Lower lobe of right lung (tissue), 2 donors: Measurements from ENCODE around the gene SLC38A11. TPM values are rescaled to one million over a fixed set of nuclear protein-coding genes. Genes with fewer than 3 reads are reported as not detected.
"Not testable (repeated sequence)": the region's sequence is repeated elsewhere in the genome, so short reads cannot be mapped to it uniquely, and the experiment has no call there.

ENCODE experiments used
- ATAC-seq, 2 donors: fragments of 200-7000 bp; cut with Tn5 transposase; one replicate each; pipeline ENCODE4 v1.9.1; 2020 to 2022; ENCODE audit warnings: mild to moderate bottlenecking in 2 of 2, moderate library complexity in 2 of 2
- DNase-seq: peaks from one replicate; pipeline ENCODE4 v3.0.0-alpha.2; 2020
- H3K27ac ChIP-seq: fragments of 200-600 bp; one replicate; pipeline ENCODE4 v1.8.0; 2022
- H3K27me3 ChIP-seq: fragments of 200-600 bp; one replicate; pipeline ENCODE4 v1.8.0; 2022; ENCODE audit warnings: low read depth
- H3K36me3 ChIP-seq: fragments of 200-600 bp; one replicate; pipeline ENCODE4 v1.8.0; 2022; ENCODE audit warnings: mild to moderate bottlenecking
- H3K4me1 ChIP-seq: fragments of 200-600 bp; one replicate; pipeline ENCODE4 v1.8.0; 2022
- H3K4me3 ChIP-seq: fragments of 200-600 bp; one replicate; pipeline ENCODE4 v1.8.0; 2022; ENCODE audit warnings: mild to moderate bottlenecking
- H3K9me3 ChIP-seq: fragments of 200-600 bp; one replicate; pipeline ENCODE4 v1.8.0; 2022
- intact Hi-C: fragments of 100-400 bp; cut with DNase I; formaldehyde crosslinking; loops from one replicate; pipeline ENCODE4 v1.11.0; 2022
- long read RNA-seq: library from polyadenylated mRNA; unstranded; transcript quantifications from one replicate; pipeline ENCODE4 v2.0.0, GENCODE V29; 2021
- total RNA-seq: library from RNA; stranded (reverse); fragmentation: NEBNext Ultra II Directional; extraction: Animal tissue kit (Norgen Biotek cat#: 25700); gene quantifications from one replicate; pipeline ENCODE4 v1.2.1, GENCODE V29; 2021
- TF ChIP-seq, protein P1 (sequence below): fragments of 200-600 bp; IDR thresholded peaks from one replicate; pipeline ENCODE4 v1.8.0; 2022; ENCODE audit warnings: antibody characterized with exemption, mild to moderate bottlenecking
- donor health status: DM: no; HTN: yes; CAD: no; lungs with severe emphysema.

SLC38A11 gene, protein sequence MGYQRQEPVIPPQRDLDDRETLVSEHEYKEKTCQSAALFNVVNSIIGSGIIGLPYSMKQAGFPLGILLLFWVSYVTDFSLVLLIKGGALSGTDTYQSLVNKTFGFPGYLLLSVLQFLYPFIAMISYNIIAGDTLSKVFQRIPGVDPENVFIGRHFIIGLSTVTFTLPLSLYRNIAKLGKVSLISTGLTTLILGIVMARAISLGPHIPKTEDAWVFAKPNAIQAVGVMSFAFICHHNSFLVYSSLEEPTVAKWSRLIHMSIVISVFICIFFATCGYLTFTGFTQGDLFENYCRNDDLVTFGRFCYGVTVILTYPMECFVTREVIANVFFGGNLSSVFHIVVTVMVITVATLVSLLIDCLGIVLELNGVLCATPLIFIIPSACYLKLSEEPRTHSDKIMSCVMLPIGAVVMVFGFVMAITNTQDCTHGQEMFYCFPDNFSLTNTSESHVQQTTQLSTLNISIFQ
- total RNA-seq, result 0.44 TPM
- long read RNA-seq, result 0 reads

DNA sequence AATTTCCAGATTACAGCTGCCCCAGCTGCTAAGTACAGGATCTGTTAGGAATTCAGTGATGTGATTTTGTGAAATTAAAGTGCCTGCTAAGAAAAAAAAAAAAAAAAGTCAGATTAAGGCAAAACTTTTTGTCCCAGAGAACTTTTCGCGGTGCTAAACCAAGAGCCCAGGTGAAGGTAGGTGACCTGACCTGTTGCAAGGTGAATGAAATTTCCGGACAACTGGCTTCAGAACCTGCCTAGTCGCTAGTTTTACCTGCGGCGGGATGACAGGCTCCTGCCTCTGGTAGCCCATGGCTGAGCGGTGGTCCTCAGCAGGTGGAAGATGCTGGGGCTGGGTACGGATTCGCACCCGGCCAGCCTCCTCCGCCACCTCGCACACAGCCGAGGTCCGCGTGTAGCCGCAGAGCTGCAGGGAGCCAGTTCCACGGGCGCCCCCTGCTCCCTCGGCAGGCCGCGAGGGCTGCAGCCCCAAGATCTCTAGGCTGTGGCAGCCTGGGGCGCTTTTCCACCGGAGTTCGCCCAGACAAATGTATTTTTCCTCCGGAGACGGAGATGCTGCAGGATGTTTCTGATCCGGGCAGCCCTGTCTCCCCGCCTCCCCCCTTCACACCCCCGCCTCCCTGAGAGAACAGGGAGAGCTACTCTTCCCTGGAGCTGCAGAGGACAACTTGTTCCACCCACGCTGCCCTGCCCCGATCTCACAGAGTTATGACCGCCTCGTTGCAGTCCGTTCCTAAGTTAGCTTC, at the start of gene SLC38A11:
Gene SLC38A11, minus strand, starts transcription at position 572 of the 748 bp plus-strand sequence. Its CDS starts 278 bp downstream, at position 294.
- H3K4me3 ChIP-seq, result peak within 1 kb of the TSS; percentile 39
- no peak for DNase-seq
- TF ChIP-seq, protein P1, sequence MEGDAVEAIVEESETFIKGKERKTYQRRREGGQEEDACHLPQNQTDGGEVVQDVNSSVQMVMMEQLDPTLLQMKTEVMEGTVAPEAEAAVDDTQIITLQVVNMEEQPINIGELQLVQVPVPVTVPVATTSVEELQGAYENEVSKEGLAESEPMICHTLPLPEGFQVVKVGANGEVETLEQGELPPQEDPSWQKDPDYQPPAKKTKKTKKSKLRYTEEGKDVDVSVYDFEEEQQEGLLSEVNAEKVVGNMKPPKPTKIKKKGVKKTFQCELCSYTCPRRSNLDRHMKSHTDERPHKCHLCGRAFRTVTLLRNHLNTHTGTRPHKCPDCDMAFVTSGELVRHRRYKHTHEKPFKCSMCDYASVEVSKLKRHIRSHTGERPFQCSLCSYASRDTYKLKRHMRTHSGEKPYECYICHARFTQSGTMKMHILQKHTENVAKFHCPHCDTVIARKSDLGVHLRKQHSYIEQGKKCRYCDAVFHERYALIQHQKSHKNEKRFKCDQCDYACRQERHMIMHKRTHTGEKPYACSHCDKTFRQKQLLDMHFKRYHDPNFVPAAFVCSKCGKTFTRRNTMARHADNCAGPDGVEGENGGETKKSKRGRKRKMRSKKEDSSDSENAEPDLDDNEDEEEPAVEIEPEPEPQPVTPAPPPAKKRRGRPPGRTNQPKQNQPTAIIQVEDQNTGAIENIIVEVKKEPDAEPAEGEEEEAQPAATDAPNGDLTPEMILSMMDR, result no peak
- intact Hi-C loops, result no loop called here
- peaks cover 11% of the 10 kb centered on the region for H3K27me3 ChIP-seq
- ATAC-seq, result peak; percentile 72 to 83
- H3K4me1 ChIP-seq, result no peaks in the 10 kb centered on the region
- no peaks in the 10 kb centered on the region for H3K9me3 ChIP-seq
- H3K36me3 ChIP-seq, result no peaks in the 10 kb centered on the region
- no peak within 1 kb of the TSS for H3K27ac ChIP-seq

DNA sequence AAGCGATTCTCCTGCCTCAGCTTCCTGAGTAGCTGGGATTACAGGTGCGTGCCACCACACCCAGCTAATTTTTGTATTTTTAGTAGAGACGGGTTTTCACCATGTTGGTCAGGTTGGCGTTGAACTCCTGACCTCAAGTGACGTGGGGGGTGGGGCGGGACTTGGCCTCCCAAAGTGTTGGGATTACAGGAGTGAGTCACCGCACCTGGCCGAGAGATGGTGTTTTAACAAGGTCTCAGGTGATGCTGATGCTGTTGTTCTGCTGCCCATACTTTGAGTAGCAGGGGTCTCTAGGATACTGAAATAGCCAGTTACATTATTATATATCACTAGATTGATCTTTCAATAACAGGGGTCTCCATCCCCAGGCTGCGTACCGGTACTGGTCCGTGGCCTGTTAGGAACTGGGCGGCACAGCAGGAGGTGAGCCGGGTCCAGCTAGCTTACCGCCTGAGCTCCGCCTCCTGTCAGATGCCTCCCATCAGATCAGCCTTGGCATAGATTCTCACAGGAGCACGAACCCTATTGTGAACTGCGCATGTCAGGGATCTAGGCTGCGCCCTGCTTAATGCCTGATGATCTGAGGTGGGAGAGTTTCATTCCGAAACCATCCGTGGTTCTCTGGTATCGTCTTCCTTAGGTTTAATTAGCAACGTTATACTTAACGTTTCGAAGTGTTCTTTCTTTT, 48.3 kb upstream of the SLC38A11 start:
- intact Hi-C loops, result no loop called here
- DNase-seq (no peak), ATAC-seq (no peak)
- Histone ChIP-seq H3K27ac (no peak overlapping the region), H3K36me3 (no peaks in the 10 kb centered on the region), H3K4me1 (no peaks in the 10 kb centered on the region), H3K9me3 (no peaks in the 10 kb centered on the region), H3K4me3 (no peak overlapping the region), H3K27me3 (no peaks in the 10 kb centered on the region)
- TF ChIP-seq, protein P1, result no peak

DNA sequence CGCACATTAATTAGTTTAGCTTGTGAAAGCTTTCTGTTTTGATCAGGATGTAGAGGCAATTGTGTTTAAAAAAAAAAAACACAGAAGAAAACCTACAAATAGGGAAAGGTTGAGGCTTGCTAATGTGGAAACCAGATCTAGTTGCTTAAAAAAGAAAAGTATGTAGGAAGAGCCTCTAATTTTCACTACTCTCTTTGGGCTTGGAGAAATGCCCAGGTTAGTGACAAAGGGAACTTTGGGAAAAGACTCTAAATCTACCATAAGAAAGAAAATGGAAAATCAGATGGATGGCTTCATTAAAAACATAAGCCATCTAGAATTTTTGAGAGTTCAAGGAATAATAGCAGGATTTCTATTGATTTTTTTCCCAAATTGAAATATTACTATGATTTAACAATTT, 47.3 kb upstream of the SLC38A11 start:
- Histone ChIP-seq H3K4me3 (no peak overlapping the region), H3K27ac (no peak overlapping the region), H3K36me3 (no peaks in the 10 kb centered on the region), H3K9me3 (no peaks in the 10 kb centered on the region), H3K4me1 (no peaks in the 10 kb centered on the region), H3K27me3 (no peaks in the 10 kb centered on the region)
- intact Hi-C loops, result no loop called here
- DNase-seq (no peak), ATAC-seq (no peak)
- TF ChIP-seq, protein P1, result no peak

DNA sequence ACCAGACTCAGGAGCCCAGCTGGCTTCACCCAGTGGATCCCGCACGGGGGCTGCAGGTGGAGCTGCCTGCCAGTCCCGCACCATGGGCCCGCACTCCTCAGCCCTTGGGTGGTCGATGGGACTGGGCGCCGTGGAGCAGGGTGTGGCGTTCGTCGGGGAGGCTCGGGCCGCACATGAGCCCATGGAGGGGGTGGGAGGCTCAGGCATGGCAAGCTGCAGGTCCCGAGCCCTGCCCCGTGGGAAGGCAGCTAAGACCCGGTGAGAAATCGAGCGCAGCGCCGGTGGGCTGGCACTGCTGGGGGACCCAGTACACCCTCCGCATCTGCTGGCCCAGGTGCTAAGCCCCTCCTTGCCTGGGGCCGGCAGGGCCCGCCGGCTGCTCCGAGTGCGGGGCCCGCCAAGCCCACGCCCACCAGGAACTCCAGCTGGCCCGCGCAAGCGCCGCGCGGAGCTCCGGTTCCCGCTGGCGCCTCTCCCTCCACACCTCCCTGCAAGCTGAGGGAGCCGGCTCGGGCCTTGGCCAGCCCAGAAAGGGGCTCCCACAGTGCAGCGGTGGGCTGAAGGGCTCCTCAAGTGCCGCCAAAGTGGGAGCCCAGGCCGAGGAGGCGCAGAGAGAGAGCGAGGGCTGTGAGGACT, 39.5 kb upstream of the SLC38A11 start:
- peaks cover 16% of the 10 kb centered on the region for H3K4me1 ChIP-seq
- ATAC-seq, H3K36me3 ChIP-seq, H3K27me3 ChIP-seq, H3K9me3 ChIP-seq, intact Hi-C loops, H3K27ac ChIP-seq, H3K4me3 ChIP-seq: not testable (repeated sequence)
- DNase-seq, result peak; percentile 32

DNA sequence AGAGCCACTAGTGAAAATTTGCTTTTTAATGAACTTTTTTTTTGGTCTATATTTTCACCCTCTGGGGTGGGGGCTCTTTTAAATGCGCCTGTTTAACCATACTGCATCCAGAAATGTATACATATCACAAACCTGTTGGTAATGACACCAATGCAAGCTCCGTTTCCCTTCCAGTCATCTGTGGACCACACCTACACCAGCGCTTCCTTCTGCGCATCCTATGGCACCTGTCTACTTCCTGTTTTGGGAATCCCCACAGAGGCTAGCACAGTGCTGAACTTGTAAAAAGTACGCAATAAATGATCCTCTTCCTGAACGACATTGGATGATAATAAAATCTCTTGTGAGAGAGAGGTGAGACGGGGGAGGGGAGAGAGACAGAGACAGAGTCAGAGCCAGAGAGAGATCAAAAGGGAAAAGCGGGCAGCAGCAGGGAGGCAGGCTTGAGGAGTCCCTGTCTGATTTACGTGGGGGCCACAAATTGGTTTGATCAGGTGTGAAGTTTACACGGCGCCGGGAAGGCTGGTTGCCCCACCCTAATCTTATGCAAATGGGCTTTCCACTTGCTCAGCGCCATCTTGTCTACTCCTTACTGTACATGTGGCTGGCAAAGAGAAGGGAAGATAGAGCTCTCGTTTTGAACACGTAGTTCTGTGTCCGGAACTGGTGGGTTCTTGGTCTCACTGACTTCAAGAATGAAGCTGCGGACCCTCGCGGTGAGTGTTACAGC, 38.1 kb upstream of the SLC38A11 start:
- Histone ChIP-seq H3K27ac (no peak overlapping the region), H3K4me3 (no peak overlapping the region), H3K27me3 (no peaks in the 10 kb centered on the region), H3K36me3 (no peaks in the 10 kb centered on the region), H3K9me3 (no peaks in the 10 kb centered on the region), H3K4me1 (peaks cover 16% of the 10 kb centered on the region)
- intact Hi-C loops, result no loop called here
- ATAC-seq (peak in 1 of 2 donors; percentile 13), DNase-seq (no peak)
- TF ChIP-seq, protein P1, result no peak
